Stimulated activated CD8-positive, alpha-beta memory T cell treated with anti-CD3 and anti-CD28 coated beads, Interleukin-7, amount 100 ng/mL, for 48 hours (primary cell): ENCODE results near the gene TMEM125.

ENCODE experiments used
- DNase-seq, 2 donors: peaks; one replicate each; pipeline ENCODE4 v3.0.0-alpha.2; 2020; ENCODE audit warnings: low read depth in 1 of 2; ENCODE audit errors: extremely low read depth in 1 of 2

The TMEM125 gene

DNA sequence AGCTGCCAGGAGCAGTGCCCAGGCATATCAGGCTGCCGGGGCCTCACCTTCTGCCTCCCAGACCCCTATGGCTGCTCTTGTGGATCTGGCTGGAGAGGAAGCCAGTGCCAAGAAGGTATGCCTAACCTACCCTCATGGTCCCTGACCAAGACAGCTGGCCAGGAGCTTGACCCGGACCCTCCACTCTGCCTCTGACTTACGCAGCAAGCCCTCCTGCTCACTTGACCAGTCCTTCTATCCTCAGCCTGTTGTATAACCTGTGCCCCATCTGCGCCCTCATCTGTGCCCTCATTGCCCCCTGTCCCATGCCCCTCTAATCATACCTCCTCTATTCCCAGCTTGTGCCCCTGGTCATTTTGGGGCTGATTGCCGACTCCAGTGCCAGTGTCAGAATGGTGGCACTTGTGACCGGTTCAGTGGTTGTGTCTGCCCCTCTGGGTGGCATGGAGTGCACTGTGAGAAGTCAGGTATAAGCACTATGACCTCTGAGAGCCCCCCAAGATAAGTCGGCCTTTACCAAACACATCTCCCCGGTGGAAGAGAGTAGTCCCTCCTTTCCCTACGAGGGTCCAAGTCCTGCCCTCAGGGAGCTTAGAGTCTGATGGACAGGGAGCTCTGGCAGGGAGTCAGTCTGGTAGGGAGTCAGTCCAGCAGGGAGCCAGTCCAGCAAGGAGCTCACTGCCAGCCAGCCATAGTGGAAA lies 37.8 kb downstream of the TMEM125 start:
- DNase-seq: no peak

DNA sequence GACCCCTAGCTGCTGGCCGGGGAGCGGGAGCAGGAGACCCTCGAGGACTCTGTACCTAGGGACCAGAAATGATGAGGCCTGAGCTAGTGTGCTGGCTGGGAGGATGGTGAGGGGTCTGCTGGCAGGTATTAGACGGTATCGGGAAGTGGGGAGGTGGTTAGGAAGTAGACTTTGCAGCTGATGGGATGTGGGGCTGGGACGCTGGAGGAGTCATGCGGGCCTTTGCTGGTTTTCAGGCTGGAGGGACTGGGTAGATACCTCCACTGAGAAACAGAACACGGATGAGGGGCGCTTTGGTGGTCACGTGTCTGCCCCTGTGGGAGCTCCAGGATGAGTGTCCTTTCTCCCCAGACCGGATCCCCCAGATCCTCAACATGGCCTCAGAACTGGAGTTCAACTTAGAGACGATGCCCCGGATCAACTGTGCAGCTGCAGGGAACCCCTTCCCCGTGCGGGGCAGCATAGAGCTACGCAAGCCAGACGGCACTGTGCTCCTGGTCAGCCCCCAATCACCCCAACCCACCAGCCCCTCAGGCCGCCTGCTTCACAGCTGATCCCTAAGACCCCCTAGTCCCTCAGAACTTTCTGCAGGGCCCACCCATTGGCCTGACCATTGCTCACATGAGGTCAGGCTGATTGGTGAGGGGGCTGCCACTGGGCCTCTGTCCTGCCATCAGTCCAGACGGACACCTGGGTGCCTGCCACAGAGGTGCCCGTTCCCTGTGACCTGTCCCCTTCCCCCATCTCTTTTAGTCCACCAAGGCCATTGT lies 39.0 kb downstream of the TMEM125 start:
- no peak for DNase-seq

DNA sequence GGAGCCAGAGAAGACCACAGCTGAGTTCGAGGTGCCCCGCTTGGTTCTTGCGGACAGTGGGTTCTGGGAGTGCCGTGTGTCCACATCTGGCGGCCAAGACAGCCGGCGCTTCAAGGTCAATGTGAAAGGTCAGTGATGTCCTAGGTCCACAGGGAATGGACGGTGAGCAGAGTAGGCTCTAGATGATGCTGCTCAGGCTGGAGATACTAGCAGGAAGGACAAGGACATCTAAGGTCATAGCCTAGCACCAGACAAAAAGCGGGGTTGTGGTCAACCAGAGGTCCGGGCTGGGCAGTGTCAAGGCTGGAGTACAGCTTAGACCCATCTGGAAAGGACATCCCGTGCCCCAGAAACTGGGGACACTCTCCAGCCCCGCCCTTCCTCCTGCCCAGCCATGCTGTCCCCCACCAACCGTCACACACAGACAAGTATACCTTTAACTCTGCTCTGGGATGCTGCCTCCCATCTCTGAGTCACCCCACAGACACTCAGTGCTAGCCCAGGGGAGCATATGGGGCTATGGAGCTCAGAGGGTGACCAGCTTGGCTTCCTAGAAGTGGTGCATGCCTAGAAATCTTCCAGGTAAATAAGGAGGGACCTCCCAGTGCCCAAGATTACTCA lies 39.7 kb downstream of the TMEM125 start:
- DNase-seq: no peak

DNA sequence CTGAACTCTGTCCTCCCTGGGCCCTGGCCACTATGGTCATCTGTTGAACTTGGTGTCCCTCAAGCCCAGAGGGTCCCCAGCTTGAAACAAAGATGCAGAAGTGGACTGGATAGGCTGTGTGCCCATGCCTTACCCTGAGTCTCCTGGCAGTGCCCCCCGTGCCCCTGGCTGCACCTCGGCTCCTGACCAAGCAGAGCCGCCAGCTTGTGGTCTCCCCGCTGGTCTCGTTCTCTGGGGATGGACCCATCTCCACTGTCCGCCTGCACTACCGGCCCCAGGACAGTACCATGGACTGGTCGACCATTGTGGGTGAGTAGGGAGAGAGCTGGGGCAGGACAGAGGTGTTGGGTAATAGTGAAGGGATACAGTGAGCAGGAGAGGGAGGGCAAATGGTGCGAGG lies 41.7 kb downstream of the TMEM125 start:
- DNase-seq: no peak

DNA sequence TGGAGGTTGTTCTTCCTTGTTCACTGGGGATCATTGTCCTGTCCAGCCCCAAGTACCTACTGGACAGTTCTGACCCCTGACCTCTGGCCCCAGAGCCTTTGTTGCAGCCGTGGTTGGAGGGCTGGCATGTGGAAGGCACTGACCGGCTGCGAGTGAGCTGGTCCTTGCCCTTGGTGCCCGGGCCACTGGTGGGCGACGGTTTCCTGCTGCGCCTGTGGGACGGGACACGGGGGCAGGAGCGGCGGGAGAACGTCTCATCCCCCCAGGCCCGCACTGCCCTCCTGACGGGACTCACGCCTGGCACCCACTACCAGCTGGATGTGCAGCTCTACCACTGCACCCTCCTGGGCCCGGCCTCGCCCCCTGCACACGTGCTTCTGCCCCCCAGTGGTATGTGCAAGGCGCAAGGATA lies 42.4 kb downstream of the TMEM125 start:
- DNase-seq: no peak

DNA sequence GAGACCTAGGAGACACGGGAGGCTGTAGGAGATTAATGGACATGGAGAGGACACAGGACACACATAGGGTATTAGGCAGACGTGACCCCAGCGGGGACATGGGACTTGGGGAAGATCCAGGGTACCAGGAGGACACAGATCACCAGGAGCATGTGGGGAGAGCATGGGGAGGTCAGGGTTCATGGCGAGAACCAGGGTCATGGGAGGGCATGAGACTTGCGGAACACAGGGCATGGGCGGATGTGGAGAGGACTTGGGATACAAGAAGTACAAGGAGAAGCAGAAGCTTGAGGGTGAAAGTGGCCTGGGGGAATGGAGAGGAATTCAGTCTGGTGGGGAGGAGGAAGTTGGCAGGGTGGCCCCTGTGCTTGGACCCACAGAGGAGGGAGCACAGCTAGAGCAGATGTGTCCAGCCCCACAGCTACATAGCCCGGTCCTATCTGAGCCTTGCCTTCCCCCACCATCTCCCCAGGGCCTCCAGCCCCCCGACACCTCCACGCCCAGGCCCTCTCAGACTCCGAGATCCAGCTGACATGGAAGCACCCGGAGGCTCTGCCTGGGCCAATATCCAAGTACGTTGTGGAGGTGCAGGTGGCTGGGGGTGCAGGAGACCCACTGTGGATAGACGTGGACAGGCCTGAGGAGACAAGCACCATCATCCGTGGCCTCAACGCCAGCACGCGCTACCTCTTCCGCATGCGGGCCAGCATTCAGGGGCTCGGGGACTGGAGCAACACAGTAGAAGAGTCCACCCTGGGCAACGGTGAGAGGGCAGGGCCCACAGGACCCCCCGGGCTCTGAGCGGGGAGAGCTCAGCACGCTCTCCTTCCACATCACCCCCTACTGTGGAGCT lies 43.1 kb downstream of the TMEM125 start:
- DNase-seq: no peak

DNA sequence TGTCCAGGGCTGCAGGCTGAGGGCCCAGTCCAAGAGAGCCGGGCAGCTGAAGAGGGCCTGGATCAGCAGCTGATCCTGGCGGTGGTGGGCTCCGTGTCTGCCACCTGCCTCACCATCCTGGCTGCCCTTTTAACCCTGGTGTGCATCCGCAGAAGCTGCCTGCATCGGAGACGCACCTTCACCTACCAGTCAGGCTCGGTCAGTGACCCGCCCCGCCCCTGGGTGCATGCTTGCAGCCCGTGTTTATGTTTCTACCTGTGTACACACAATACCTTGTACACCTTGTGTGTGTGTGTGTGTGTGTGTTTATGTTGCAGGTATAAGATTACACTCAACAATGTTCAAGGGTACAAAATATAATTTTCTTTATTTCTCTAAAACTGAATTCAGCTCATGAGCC lies 44.0 kb downstream of the TMEM125 start:
- DNase-seq: no peak

DNA sequence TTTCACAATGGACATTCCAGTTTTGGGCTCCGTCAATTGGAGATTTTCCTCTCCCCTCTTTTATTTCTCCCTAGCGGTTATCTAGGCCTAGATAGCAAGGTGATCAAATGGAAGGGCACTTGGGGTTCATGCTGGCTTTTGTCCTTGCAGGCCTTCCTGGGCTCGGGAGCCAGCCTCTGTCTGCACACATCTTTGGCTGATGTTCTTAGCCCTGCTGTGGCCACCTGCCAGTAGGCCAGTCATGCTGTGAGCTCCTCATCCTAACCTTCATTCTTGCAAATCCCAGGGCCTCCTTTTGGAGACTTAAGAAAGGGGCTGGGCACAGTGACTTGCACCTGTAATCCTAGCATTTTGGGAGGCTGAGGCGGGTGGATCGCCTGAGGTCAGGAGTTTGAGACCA lies 44.5 kb downstream of the TMEM125 start:
- no peak for DNase-seq

DNA sequence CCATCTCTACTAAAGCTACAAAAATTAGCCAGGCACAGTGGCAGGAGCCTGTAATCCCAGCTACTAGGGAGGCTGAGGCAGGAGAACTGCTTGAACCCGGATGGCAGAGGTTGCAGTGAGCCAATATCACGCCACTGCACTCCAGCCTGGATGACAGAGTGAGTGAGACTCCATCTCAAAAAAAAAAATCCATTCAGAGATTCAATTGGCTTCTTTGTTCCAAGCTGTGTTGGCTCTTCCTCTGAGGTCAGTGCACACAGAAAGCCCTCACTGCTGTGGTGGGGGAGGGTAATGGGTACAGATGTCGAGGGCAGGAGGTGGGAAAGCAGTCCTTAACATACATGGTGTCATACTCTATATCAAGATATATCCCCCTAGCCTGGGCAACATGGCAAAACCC lies 45.7 kb downstream of the TMEM125 start:
- DNase-seq: no peak

DNA sequence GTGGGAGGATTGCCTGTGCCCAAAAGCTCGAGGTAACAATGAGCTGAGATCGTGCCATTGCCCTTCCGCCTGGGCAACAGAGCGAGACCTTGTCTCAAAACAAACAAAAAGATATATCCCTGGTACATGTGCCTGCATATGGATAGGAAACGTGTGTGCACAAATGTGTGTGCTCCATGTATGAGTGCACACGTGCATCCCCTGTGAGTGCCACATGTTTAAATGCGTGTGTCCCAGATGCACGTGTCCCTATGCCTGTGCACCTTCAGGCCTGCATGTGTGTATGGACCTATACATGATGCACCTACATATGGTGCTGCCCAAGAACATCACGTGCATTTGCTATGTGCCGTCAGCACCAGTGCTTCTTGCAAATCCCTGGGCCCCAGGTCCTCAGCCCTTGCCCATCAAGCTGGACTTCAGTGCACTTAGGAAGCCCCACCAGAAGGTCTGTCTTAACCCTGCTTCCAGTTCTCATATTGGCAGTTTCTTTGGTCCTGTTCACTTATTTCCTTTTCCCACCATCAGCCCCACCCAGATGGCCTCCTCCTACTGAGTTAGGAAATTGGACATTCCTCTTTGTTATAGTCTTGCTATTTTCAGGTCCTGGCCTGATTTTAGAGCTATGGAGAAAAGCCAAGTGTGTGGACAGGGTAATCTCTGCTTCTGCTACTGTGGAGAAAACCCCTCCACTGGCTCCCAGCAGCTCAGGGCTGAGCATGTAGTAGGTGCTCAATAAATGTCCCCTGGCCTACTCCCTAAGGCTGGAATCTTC lies 46.4 kb downstream of the TMEM125 start:
- no peak for DNase-seq

DNA sequence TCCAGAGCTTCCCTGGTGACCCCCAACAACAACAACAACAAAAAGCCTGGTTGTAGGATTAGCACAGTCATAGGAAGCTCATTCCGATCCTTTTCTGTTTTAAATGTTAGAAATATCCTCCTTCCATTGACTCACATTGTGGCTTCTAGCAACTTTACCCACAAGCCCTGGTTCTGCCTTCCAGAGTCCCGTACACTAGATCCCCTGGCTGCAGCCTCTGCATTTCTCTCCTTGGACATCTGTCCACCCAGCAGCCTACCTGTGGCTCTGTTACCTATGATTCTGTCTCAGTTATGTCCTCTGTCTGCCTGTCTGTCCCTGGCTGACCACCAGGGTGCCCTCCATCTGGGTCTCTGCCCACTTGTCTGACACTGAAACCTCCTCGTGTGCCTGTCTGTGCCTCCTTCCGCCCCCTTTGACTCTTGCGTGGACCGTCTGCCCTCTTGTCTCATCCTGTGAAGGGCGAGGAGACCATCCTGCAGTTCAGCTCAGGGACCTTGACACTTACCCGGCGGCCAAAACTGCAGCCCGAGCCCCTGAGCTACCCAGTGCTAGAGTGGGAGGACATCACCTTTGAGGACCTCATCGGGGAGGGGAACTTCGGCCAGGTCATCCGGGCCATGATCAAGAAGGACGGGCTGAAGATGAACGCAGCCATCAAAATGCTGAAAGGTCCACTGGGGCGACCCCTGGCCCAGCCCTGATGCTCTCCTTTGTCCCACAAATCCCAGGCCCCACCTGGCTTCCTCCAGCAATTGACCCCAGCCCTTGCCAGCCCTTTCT lies 47.1 kb downstream of the TMEM125 start:
- no peak for DNase-seq

DNA sequence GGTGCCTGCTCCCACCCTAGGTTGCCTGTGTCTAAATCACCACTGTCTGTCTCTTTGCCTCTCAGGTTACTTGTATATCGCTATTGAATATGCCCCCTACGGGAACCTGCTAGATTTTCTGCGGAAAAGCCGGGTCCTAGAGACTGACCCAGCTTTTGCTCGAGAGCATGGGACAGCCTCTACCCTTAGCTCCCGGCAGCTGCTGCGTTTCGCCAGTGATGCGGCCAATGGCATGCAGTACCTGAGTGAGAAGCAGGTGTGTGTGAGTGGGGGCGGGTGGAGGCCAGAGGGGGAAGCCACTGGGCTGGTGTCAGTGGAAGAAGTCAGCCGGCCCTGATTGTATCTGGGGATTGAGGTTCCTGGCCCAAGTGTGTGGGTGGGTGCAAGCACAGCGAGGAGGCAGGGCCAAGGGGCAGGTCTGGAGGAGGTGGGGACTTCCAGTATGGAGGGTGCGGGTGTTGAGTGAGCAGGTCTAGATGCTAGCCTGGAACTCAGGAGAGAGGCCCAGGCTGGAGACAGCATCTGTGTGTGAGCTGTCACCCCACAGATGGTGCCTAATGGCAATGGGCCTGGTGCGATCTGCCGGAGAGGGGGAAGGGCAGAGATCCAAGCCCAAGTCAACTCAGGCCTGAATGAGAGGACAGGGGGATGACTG lies 48.2 kb downstream of the TMEM125 start:
- DNase-seq: no peak

DNA sequence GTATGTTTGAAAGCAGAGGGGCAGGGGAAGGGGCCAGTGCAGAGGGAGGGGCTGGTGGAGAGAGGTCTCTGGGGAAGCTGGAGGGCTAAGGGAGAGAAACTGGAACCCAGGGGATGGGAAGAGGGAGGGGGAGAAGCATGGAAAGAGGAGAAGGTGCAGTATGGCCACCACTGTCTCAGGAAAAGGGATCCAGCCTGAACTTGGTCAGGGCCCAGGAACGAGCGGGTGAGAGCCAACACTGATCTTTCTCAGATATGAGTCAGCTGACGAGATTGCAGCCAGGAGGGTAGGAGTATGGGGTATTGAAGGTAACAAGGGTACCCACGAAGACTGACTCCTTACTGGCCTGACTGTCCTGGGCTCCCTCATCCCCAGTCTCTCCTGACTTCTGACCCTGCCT lies 49.0 kb downstream of the TMEM125 start:
- DNase-seq: no peak

DNA sequence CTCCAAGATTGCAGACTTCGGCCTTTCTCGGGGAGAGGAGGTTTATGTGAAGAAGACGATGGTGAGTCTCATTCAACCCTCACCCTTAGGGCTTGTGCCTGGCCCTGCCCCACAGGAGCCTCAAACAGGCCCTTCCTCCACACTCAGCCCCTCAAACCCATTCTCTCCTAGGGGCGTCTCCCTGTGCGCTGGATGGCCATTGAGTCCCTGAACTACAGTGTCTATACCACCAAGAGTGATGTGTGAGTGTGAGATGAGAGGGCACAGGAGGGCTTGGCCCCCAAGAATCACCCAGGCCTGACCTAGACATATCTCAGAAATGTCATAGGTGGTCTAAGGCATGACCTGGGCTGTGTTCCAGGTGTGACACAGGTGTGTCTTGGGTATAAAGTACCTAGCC lies 49.5 kb downstream of the TMEM125 start:
- no peak for DNase-seq

DNA sequence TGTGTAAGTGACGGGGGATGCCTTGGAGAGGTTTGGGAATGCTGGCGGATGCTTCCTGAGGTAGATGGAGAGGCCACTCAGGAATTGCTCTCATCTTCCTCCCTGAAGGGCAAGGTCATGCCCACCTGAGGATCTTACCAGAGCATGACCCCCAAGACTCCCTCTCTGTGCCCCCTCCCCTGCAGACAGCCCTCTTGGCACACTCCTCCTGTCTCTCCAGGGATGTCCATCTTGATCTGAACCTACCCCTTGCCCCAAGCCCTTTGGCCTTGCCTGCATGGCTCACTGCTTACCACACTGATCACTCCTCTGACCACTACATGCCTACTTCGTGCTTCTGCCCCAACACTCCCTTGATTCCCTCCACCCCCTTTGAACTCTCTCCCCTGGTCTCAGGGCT lies 50.0 kb downstream of the TMEM125 start:
- no peak for DNase-seq

DNA sequence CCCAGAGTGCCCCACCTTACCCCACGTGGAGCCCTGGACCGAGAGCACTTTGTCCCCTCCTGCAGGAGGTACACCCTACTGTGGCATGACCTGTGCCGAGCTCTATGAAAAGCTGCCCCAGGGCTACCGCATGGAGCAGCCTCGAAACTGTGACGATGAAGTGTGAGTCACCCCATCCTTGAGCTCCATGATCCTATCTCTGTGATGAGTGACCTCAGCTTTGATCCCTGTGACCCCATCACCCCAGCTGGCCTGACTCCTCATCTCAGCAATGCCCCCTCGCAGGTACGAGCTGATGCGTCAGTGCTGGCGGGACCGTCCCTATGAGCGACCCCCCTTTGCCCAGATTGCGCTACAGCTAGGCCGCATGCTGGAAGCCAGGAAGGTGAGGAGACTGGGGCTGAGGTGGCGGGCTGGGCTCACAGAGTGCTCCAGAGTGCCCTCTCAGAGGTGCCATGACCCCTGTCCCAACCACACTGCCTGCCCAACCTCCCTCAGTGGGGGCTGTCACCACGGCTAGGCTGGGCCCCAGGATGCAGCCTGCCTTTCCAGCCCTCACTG lies 51.6 kb downstream of the TMEM125 start:
- DNase-seq: no peak

DNA sequence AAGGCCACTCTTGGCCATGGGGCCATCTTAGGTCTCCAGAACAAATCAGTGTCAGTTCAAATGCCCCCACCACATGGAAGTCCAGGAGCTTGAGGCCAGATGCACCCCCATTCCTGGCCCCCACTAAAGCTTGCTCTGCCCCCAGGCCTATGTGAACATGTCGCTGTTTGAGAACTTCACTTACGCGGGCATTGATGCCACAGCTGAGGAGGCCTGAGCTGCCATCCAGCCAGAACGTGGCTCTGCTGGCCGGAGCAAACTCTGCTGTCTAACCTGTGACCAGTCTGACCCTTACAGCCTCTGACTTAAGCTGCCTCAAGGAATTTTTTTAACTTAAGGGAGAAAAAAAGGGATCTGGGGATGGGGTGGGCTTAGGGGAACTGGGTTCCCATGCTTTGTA lies 52.7 kb downstream of the TMEM125 start:
- DNase-seq: no peak
